ENCODE measurements around the gene FGF14.
A peak's percentile ranks its signal among the peaks of the same experiment; 100 is the strongest.

Gene FGF14

DNA sequence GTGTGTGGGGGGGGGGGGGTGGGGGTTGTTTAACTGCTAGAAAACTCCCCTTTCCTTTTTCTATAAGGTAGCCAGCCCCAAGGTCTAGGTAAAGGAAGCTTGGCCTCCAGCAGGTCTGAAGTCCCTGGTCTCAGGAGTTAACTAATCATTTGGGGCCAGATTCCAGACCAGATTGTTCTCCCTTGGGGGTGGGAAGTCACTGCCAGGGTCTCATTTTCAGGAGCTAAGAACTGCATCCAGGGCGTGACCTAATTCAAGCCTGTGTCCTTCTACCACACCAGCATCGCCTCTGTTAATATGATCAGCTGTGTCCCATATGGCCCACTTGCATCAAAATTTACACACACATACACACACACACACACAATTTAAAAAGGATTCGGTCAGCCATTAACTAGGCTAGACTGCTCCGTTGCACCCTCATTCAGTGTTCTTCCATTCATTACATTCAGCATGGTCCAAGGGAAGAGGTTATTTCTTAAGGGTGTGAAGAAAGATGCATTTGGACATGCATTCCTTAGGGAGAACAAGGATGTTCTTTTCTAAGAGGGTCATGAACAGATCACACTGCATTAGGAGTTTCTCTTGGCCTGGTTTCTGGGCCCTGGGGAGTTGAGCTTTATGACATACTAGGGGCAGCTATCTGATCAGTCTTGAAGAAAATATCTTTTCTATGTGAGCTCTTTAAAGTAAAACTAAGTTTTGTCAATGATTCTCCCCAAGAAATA lies 91.0 kb downstream of the FGF14 start:
- FAIRE-seq (no peak), DNase-seq (ENCODE audit: low spot score) (no peak)

DNA sequence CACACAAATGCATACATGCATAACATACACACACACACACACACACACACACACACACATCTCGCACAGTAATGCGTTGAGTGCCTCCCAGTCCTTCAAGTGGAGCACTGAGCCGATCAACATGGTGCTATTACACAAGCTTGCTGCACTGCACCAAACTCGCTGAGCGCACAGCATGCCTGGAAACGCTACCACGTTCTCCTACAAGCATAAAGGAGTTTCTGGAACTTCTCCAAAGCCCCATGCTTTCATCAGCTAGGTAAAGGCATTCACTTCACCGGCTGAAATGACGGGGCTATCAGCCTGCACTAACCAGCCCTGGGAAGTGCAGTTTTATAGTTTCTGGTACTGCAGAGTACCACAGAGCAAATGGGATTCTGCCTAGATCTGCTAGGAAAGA lies 92.7 kb downstream of the FGF14 start:
- FAIRE-seq (no peak), DNase-seq (ENCODE audit: low spot score) (no peak)

DNA sequence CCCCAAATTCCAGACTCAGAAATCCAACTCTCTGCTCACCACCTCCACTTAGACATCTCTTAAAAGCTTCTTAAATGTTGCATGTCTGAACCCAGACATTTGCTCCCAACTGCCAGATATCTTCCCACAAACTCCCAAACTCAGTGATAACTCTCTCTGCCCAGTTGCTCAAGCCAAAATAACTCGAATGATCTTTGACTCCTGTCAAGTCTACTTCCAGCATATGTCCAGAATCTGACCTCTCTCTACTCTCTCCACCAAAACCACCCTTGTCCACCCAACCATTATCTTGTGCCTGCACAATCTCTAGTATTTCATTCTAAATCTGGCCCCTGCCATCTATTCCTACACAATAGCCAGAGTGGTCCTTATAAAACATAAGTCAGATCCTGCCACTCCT lies 99.3 kb downstream of the FGF14 start:
- DNase-seq (ENCODE audit: low spot score) (no peak), FAIRE-seq (no peak)

GRCh38 chr13:102300379-102300778 lies 101.5 kb downstream of the FGF14 start:
- no peak for DNase-seq (ENCODE audit: low spot score)
- no peak for FAIRE-seq

- FAIRE-seq (no peak), DNase-seq (ENCODE audit: low spot score) (no peak)
Measured at GRCh38 chr13:102299366-102299765, 102.5 kb downstream of the FGF14 start.

- no peak for FAIRE-seq
- no peak for DNase-seq (ENCODE audit: low spot score)
Measured at GRCh38 chr13:102298051-102298450, 103.8 kb downstream of the FGF14 start.

DNA sequence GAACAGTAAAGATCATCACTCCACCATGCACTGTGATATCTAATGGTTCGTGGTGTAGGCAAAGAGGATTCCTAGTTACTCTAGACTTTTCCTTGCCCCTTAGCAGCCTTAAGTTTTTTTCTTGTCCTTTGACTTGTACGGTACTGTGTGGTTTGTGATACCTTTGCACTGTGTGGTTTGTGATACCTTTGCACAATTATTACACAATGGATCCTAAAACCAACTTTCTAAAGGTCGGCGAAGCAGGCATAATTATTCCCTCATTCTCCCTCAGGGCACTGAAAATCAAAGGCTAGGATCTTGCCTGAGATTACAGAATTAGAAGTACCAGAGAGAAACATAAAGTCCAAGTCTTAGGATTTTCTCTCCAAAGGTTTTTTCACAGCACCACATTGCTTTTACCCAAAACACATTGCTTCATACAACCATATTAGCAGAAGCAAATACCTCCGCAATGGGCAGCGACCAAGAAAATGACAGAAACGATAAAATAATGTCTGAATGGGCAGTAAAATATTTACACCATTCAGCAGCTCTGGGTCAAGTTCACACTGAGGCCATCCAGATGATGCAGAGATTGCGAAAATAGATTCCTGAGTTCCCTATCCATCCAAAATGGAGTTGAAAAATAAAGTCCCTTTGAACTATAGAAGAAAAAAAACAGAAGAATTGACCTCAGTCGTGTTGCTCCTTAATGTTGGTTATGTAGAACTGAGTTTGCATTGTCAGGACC lies 106.4 kb downstream of the FGF14 start:
- FAIRE-seq (no peak), DNase-seq (ENCODE audit: low spot score) (no peak)

DNA sequence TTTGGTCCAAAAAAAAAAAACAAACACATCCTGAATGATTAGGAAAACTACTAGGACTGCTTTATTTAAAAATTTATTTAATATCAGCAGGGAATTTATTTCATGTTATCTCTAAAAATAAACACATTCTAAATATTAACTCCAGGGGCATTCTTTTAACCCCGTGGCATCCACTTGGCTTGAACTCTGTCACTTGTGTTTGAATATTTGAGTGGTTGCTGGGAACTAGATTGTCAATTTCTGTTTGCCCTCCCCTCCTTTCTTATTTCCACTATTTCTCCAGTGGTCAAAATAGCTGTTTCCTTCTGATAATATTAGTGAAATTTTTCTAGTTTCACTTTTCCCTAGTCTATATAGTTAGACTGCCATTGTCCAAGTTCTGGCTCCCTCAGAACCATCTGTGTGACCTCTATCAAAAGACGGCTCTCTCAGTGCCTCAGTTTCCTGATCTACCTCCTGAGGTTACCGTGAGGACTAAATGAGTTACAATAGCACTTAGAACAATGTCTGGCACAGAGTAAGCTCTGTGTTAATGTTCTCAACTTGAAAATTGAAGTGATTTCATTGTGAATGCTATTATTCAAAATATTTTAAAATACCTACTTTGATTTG lies 107.3 kb downstream of the FGF14 start:
- FAIRE-seq = no peak
- DNase-seq (ENCODE audit: low spot score) = no peak

DNA sequence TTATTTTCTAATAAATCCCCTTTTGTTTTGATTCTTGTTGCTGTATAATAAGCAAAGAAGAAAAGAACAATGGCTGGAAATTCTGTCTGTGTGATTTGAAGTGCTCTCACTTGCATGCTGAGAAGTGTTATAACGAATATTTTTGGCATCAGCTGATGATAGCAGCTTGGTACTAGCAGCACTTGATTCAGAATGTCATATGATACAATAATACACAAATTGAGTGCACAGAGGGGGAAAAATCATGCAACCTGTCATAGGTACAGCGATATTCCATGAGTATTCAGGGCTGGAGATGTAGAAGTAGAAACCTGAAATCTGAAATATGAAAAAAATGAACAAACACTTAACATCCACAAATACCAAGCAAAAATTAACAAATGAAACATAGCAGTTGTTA lies 108.1 kb downstream of the FGF14 start:
- DNase-seq (ENCODE audit: low spot score) (no peak), FAIRE-seq (no peak)

DNA sequence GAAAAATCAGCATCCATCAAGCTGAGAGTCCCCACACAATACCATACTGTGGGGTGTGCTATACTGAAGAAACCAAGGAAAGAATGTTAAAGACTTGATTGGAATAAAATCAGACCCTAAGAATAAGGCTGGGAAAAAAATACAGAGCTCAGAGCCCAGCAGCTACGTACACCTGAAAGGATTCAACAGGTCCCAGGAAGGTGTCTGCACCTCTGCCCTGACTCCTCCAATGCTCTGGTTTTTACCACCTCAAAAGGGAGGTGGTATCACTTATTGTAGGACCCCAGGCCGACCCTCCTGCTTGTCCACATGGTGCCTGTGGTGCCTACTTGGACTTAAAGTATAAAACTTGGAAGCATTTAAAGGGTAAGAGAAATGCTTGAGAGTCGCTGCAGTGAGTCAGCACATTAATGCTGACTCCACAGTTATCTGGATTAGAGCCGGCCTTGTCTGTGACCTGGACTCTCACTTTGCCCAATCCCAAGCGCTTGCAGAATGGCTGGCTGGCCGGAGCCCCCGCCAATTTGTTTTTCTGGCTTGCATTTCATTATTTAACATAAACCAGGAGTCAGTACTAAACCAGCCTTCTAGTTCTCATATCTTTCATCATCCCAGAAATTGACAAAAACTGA lies 110.1 kb downstream of the FGF14 start:
- FAIRE-seq (no peak), DNase-seq (ENCODE audit: low spot score) (no peak)

GRCh38 chr13:102289606-102290005 lies 112.2 kb downstream of the FGF14 start:
- DNase-seq (ENCODE audit: low spot score) (no peak), FAIRE-seq (no peak)

GRCh38 chr13:102286326-102286725 lies 115.5 kb downstream of the FGF14 start:
- DNase-seq (ENCODE audit: low spot score) (peak; percentile 17), FAIRE-seq (no peak)

DNA sequence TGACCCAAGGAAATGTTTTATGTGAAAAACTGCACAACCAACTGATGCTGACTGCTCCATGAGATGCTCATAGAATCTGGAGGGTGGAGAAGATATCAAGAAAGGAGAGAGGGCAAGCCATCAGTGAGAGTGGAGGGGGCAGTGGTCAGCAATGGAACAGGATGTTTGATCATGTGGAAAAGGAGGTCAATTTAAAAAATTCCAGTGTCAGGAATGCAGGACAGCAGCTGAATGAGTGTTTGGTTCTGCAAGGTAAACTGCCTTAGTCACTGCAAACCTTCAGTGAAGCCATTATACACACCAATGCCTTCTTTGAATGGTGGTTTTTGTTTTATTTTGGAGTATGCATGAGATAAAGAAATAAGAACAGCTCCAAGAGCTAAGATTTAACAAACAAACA lies 121.5 kb downstream of the FGF14 start:
- FAIRE-seq = no peak

GRCh38 chr13:102277286-102277685 lies 124.6 kb downstream of the FGF14 start:
- DNase-seq (ENCODE audit: low spot score) (no peak), FAIRE-seq (no peak)

More for the DNA sequence above, 121.5 kb downstream of the FGF14 start:
- no peak for DNase-seq (ENCODE audit: low spot score)

- no peak for DNase-seq (ENCODE audit: low spot score)
- FAIRE-seq = no peak
Measured at GRCh38 chr13:102276404-102276803, 125.4 kb downstream of the FGF14 start.

DNA sequence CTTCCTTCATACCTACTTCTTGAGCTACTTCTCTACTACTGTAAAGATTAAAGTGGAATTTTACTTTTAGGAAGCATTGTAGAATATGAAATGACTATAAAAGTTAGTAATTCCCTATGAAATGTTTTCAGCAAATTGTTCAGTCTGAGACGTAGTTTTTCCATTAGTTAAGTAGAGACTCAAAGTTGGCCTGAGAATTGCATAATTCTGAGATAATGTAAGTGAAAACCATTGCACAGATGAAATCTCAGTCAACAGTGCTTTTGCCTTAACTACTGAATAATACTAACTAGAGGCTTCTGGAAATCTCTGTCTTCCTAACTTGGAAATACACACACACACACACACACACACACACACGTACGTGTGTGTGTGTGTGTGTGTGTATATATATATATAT lies 125.9 kb downstream of the FGF14 start:
- DNase-seq (ENCODE audit: low spot score) (no peak), FAIRE-seq (no peak)

GRCh38 chr13:102273111-102273510 lies 128.7 kb downstream of the FGF14 start:
- DNase-seq (ENCODE audit: low spot score) = no peak
- no peak for FAIRE-seq

GRCh38 chr13:102267191-102267590 lies 134.7 kb downstream of the FGF14 start:
- no peak for DNase-seq (ENCODE audit: low spot score)
- no peak for FAIRE-seq

GRCh38 chr13:102261809-102262208 lies 140.0 kb downstream of the FGF14 start:
- DNase-seq (ENCODE audit: low spot score) = no peak
- no peak for FAIRE-seq

GRCh38 chr13:102261316-102261715 lies 140.5 kb downstream of the FGF14 start:
- no peak for FAIRE-seq
- no peak for DNase-seq (ENCODE audit: low spot score)

DNA sequence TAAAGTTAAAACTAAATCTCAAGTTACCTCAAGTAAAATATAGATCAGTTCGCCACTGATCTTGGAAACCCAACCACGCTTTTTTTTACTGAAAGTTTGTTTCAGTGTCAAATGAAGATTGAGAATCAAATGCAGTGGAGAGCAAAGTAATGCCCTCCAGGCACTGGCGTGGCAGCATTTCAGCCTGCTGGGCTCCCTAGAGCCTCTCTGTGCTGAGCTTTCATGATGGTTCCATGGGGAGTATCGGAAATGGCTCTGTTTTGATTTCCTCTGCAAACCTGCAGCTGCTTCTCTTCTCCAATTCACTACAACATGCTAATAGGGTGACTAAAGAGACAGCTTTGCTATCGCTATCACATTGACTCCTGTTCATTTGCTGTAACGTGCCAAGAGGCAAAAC lies 141.6 kb downstream of the FGF14 start:
- FAIRE-seq = no peak

DNA sequence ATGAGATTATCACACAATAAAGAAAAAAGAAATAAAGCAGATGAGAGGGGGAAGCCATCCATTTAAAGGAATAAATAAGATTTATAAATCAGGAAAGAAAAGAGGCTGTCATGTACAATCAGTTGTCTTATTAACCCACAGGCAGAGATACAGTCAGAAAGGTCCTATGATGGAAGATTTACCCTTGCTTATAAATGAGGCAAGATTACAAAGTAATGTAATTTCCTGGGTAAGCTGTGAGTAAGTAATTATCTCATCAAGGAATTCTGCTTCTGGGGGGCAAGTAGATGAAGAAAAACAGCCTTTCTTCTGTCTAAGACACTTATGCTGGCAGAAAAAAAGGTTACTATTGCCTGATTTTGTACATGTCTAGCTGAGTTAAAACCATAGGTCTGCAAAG lies 146.4 kb downstream of the FGF14 start:
- no peak for FAIRE-seq
- no peak for DNase-seq (ENCODE audit: low spot score)

More for the DNA sequence above, 141.6 kb downstream of the FGF14 start:
- no peak for DNase-seq (ENCODE audit: low spot score)
